Esophagus muscularis mucosa (tissue), 3 donors: ENCODE data around the gene DNAJC27.

Source experiments
- POLR2AphosphoS5 ChIP-seq, 2 donors: sonication (generic); formaldehyde crosslinking; IDR thresholded peaks; one replicate each; pipeline ENCODE4 v1.6.1; 2017; ENCODE audit warnings: antibody characterized with exemption in 2 of 2
- TF ChIP-seq, protein P1 (sequence below), 3 experiments: fragments of 200-600 bp in 2 of 3; fragments of 450-650 bp in 1 of 3; sonication (generic) in 2 of 3; IDR thresholded peaks; one replicate each; pipeline ENCODE4 v1.5.1; 2017 to 2019; ENCODE audit warnings: antibody characterized with exemption in 3 of 3, mild to moderate bottlenecking in 2 of 3, moderate library complexity in 1 of 3

DNA sequence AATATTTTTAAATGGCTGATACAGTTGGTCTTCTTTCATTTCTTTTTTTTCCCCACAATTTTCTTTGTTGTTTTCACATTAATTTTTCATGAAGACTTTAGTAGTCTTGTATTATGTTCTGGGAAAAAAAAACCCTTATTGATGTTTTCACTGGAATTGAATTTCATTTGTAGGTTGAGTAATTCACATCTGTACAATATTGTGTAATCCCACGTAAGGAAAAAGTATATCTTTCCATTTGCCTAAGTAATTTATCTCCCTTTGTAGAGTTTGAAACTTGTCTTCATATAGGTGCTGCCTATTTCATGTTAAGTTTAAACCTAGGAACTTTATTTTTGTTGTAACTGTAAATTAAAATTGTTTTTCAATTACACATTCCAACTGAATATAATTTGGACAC lies 2.0 kb downstream of the DNAJC27 start:
- TF ChIP-seq, protein P1, sequence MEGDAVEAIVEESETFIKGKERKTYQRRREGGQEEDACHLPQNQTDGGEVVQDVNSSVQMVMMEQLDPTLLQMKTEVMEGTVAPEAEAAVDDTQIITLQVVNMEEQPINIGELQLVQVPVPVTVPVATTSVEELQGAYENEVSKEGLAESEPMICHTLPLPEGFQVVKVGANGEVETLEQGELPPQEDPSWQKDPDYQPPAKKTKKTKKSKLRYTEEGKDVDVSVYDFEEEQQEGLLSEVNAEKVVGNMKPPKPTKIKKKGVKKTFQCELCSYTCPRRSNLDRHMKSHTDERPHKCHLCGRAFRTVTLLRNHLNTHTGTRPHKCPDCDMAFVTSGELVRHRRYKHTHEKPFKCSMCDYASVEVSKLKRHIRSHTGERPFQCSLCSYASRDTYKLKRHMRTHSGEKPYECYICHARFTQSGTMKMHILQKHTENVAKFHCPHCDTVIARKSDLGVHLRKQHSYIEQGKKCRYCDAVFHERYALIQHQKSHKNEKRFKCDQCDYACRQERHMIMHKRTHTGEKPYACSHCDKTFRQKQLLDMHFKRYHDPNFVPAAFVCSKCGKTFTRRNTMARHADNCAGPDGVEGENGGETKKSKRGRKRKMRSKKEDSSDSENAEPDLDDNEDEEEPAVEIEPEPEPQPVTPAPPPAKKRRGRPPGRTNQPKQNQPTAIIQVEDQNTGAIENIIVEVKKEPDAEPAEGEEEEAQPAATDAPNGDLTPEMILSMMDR (IDR thresholded peaks at IDR 0.05): no peak
- no peak for TF ChIP-seq POLR2AphosphoS5 (IDR thresholded peaks at IDR 0.05)
